Colonic mucosa (tissue), 4 donors: ENCODE measurements around the gene RIPOR3. TPM values are rescaled to one million over a fixed set of nuclear protein-coding genes. Genes with fewer than 3 reads are reported as not detected.

Experiments
- DNase-seq: peaks from one replicate; pipeline ENCODE4 v3.0.0-alpha.2; 2020
- H3K27ac ChIP-seq: fragments of 200-600 bp; one replicate; pipeline ENCODE4 v1.8.0; 2021
- H3K27me3 ChIP-seq: fragments of 200-600 bp; one replicate; pipeline ENCODE4 v1.8.0; 2021
- H3K36me3 ChIP-seq: fragments of 200-600 bp; one replicate; pipeline ENCODE4 v1.8.0; 2021
- H3K4me1 ChIP-seq: fragments of 200-600 bp; one replicate; pipeline ENCODE4 v1.8.0; 2021; ENCODE audit warnings: mild to moderate bottlenecking
- H3K4me3 ChIP-seq: fragments of 200-600 bp; one replicate; pipeline ENCODE4 v1.8.0; 2021
- H3K9ac ChIP-seq, 2 donors: one replicate each; pipeline ENCODE4 v1.7.0; 2013; ENCODE audit warnings: control low read depth in 2 of 2, low read depth in 2 of 2, low read length in 2 of 2
- H3K9me3 ChIP-seq: fragments of 200-600 bp; one replicate; pipeline ENCODE4 v1.8.0; 2021
- intact Hi-C: fragments of 100-400 bp; cut with DNase I; formaldehyde crosslinking; loops from one replicate; pipeline ENCODE4 v1.14.1; 2022
- total RNA-seq, 2 donors: library from RNA; stranded (reverse); fragmentation: NEBNext Ultra II Directional in 1 of 2; extraction: Animal tissue kit (Norgen Biotek cat#: 25700) in 1 of 2; gene quantifications; one replicate each; pipeline ENCODE4 v1.2.1, GENCODE V29; 2021
- TF ChIP-seq, protein P1 (sequence below): fragments of 200-600 bp; IDR thresholded peaks from one replicate; pipeline ENCODE4 v1.8.0; 2022; ENCODE audit warnings: antibody characterized with exemption, mild to moderate bottlenecking
- donor health status: healthy.
- donor health status: DM: no; HTN: no; CAD: no.
- donor health status: DM: no; HTN: no; CAD: no.

Gene RIPOR3
- total RNA-seq, 2 donors from 2014 or later: 1.9 to 2.9 TPM

DNA sequence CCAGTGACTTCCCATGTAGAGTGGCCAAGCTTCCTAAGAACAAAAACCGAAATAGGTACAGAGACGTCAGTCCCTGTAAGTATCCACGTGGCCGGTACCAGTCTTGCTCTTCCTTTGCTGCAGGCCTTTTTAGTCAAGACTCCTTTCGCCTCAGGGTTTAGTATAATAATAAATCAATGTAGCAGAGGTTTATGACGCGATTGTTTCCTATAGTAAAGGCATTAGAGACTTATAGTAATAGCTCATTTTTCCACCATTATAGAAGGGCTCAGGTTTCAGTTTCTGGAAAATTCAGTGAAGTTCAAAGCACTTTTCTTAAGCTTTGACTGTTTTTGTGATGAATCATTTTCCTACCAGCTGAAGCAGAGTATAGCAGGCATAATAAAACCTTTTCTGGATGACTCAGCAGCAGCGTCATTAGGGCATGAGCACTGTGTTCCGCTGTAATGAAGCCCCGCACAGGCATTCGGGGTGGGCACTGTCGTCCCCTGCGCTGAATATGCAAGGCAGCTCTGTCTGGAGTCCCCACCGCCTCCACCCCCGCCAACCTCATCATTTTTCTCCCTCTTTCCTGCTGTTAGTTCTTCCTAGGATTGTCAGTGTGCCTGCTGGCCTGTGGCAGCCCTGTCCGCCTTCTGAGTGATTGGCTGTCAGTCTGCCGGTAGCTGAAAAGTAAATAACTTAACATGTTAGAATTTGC, 129.8 kb downstream of the RIPOR3 start:
- Histone ChIP-seq H3K27ac (peak overlapping the region; percentile 1), H3K27me3 (no peaks in the 10 kb centered on the region), H3K4me3 (no peak overlapping the region), H3K9ac (no peak overlapping the region), H3K36me3 (no peaks in the 10 kb centered on the region), H3K9me3 (no peaks in the 10 kb centered on the region), H3K4me1 (no peaks in the 10 kb centered on the region)
- no peak for DNase-seq
- TF ChIP-seq, protein P1, sequence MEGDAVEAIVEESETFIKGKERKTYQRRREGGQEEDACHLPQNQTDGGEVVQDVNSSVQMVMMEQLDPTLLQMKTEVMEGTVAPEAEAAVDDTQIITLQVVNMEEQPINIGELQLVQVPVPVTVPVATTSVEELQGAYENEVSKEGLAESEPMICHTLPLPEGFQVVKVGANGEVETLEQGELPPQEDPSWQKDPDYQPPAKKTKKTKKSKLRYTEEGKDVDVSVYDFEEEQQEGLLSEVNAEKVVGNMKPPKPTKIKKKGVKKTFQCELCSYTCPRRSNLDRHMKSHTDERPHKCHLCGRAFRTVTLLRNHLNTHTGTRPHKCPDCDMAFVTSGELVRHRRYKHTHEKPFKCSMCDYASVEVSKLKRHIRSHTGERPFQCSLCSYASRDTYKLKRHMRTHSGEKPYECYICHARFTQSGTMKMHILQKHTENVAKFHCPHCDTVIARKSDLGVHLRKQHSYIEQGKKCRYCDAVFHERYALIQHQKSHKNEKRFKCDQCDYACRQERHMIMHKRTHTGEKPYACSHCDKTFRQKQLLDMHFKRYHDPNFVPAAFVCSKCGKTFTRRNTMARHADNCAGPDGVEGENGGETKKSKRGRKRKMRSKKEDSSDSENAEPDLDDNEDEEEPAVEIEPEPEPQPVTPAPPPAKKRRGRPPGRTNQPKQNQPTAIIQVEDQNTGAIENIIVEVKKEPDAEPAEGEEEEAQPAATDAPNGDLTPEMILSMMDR: no peak
- intact Hi-C loops: no loop called here

DNA sequence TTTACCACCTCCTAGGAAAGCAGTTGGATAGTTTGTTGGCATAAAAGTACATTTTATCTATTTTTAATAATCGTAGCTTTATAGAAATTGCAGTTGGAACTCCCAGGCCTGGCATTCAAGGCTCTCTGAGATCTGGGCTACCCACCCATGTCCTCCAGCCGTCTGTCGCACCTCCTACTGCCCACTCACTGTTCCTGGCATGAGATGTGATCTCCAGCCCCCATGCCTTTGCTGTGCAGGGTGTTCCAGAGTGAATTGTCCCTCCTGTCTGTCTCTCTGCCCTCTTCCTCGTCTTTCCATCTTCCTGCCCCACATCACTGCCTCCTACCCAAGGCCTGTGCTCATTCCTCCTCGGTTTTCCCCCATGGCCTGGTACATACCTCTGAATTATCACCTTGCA, 130.5 kb downstream of the RIPOR3 start:
- H3K4me3 ChIP-seq: no peak overlapping the region
- H3K36me3 ChIP-seq: no peaks in the 10 kb centered on the region
- intact Hi-C loops: no loop called here
- H3K4me1 ChIP-seq: no peaks in the 10 kb centered on the region
- peak overlapping the region; percentile 1 for H3K27ac ChIP-seq
- TF ChIP-seq, protein P1: no peak
- no peaks in the 10 kb centered on the region for H3K9me3 ChIP-seq
- DNase-seq: no peak
- no peaks in the 10 kb centered on the region for H3K27me3 ChIP-seq
- H3K9ac ChIP-seq: no peak overlapping the region

DNA sequence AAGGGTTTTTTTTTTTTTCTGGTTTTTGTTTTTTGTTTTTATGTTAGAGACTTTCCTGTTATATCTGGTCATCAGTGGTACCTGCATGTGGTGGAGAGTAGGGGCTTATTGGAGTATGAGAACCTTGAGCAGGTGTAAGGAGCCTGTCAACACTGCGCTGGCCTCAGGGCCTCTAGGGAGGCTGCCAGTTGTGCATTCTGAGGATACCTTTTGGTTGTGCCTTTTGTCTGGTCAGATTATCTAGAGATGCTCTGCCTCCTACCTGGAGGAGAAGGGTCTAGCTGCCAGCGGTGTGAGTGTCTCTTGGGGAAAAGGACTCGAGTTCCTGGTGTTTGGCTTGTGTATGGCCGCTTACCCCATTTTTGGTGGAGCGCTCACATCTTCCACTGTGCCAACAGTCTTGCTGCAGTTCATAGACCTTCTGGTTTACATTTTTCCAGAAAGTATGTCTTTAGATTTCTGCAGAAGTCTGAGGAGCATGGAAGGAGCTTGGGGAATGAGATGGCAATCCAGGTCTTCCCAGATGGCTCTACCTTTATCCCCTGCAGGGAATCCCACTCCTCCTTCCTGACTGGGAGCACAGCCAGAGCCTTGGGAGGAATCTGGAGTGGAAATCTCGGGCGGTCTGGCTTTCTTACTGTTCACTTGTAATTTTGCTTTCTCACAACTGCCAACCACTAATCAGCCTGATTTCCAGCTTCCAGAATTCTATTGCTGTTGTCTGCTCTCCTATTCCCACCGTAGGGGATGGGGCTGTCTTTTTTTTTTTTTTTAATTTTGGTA, 131.3 kb downstream of the RIPOR3 start:
- TF ChIP-seq, protein P1: no peak
- H3K4me1 ChIP-seq: no peaks in the 10 kb centered on the region
- no peak for DNase-seq
- H3K27me3 ChIP-seq: no peaks in the 10 kb centered on the region
- H3K4me3 ChIP-seq: no peak overlapping the region
- H3K9me3 ChIP-seq: no peaks in the 10 kb centered on the region
- H3K36me3 ChIP-seq: no peaks in the 10 kb centered on the region
- H3K27ac ChIP-seq: no peak overlapping the region
- intact Hi-C loops: no loop called here
- H3K9ac ChIP-seq: no peak overlapping the region

DNA sequence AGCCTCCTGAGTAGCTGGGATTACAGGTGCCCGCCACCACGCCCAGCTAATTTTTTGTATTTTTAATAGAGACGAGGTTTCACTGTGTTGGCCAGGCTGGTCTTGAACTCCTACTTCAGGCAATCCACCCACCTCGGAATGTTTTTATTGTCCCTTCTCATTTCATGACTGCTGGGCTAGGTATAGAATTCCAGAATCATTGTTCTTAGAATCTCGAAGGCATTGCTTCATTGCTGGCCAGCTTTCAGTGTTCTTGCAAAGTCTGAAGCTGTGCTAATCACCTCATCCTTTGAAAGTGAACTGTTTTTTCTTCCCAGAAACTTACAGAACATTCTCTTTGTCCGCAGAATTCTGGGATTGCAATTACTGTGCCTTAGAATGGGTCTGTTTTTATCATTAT, 132.2 kb downstream of the RIPOR3 start:
- TF ChIP-seq, protein P1: no peak
- Histone ChIP-seq H3K4me3 (no peak overlapping the region), H3K4me1 (no peaks in the 10 kb centered on the region), H3K27me3 (no peaks in the 10 kb centered on the region), H3K9ac (no peak overlapping the region), H3K27ac (no peak overlapping the region), H3K36me3 (no peaks in the 10 kb centered on the region), H3K9me3 (no peaks in the 10 kb centered on the region)
- intact Hi-C loops: no loop called here
- DNase-seq: no peak

DNA sequence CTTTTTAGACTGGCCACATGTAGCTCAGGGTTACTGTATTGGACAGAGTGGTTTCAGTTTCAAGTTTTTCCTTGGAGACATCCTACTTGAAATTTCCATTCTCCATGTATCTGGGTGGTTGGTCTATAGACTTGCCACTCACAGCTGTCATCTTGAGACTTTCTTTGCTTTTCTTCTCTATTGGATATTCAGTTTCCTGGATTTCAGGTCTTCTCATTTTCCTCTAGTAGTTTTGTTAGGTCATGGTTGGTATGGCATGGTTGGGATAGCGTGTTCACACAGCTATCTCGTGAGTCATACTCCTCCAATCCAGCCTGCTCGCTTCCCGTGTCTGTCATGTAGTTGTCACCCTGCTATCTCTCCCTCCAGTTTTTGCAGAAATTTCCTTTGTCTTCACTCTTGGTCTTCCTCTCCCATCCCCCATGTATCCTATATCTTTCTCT, 132.8 kb downstream of the RIPOR3 start:
- Histone ChIP-seq H3K36me3 (no peaks in the 10 kb centered on the region), H3K27ac (no peak overlapping the region), H3K4me1 (no peaks in the 10 kb centered on the region), H3K9ac (no peak overlapping the region), H3K4me3 (no peak overlapping the region), H3K27me3 (no peaks in the 10 kb centered on the region), H3K9me3 (no peaks in the 10 kb centered on the region)
- DNase-seq: no peak
- TF ChIP-seq, protein P1: no peak
- intact Hi-C loops: no loop called here
